ENCODE measurements around the gene USP33.

- TF ChIP-seq, protein P1, sequence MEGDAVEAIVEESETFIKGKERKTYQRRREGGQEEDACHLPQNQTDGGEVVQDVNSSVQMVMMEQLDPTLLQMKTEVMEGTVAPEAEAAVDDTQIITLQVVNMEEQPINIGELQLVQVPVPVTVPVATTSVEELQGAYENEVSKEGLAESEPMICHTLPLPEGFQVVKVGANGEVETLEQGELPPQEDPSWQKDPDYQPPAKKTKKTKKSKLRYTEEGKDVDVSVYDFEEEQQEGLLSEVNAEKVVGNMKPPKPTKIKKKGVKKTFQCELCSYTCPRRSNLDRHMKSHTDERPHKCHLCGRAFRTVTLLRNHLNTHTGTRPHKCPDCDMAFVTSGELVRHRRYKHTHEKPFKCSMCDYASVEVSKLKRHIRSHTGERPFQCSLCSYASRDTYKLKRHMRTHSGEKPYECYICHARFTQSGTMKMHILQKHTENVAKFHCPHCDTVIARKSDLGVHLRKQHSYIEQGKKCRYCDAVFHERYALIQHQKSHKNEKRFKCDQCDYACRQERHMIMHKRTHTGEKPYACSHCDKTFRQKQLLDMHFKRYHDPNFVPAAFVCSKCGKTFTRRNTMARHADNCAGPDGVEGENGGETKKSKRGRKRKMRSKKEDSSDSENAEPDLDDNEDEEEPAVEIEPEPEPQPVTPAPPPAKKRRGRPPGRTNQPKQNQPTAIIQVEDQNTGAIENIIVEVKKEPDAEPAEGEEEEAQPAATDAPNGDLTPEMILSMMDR (IDR thresholded peaks at IDR 0.05; ENCODE audit: low read length) = no peak
- TF ChIP-seq EZH2 (IDR thresholded peaks at IDR 0.05; ENCODE audit: borderline replicate concordance, low read length) = no peak
Observed at GRCh38 chr1:77688939-77689338, 70.7 kb downstream of the USP33 start.

Measured in OCI-LY1 (cell line).